ENCODE data around the gene HEBP1.

Gene HEBP1

GRCh38 chr12:12951504-12951903 lies 48.6 kb downstream of the HEBP1 start:
- no peak for DNase-seq (ENCODE audit: low read depth)

DNA sequence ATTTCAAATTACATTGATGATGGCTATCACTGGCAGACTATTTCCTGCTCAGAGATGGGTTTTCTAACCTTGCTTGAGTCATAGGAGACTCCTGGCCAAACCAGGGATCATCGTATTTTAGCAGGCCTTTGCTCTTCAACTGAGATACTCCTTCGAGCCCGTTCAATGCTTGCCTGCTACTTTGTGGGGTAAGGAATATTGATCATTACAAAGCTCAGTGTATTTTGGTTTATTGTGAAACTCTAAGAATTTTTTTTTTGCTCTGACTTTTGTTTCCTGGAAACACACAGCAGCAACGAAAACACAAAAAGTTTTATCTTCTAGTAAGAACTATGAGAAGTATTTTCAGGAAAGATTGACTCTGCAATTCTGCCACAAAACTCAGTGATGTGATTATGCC lies 52.2 kb downstream of the HEBP1 start:
- no peak for DNase-seq (ENCODE audit: low read depth)

DNA sequence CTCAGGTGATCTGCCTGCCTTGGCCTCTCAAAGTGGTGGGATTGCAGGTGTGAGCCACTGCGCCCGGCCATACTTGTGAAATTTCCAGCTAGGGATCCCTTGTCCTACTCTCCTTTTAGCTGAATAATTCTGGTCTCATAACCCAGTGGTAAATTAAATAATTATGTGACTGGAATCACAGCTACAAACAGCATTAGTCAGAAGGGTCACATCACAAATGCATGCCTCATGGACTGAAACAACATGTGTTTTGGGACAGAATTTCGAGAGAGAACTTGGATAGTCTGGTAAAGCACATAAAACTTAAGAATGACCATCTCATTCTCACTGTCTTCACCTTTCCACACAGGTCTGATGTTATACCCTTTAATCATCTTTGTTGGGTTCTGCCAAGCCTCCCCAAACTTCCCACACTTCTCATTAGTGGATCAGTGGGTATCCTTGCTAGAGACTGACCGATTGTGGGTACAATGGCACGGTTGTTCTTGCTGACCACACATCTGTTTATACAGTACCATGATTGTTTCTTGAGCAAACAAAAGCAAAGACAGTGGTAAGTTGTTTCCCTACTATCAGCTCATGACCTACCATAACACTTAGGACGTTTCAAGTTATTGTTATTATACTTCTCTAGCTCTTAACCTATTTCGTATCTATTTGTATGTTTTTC lies 53.2 kb downstream of the HEBP1 start:
- DNase-seq (ENCODE audit: low read depth): no peak

GRCh38 chr12:12945591-12945990 lies 54.5 kb downstream of the HEBP1 start:
- no peak for DNase-seq (ENCODE audit: low read depth)

- no peak for DNase-seq (ENCODE audit: low read depth)
Observed at GRCh38 chr12:12943586-12944260, 56.3 kb downstream of the HEBP1 start.

DNA sequence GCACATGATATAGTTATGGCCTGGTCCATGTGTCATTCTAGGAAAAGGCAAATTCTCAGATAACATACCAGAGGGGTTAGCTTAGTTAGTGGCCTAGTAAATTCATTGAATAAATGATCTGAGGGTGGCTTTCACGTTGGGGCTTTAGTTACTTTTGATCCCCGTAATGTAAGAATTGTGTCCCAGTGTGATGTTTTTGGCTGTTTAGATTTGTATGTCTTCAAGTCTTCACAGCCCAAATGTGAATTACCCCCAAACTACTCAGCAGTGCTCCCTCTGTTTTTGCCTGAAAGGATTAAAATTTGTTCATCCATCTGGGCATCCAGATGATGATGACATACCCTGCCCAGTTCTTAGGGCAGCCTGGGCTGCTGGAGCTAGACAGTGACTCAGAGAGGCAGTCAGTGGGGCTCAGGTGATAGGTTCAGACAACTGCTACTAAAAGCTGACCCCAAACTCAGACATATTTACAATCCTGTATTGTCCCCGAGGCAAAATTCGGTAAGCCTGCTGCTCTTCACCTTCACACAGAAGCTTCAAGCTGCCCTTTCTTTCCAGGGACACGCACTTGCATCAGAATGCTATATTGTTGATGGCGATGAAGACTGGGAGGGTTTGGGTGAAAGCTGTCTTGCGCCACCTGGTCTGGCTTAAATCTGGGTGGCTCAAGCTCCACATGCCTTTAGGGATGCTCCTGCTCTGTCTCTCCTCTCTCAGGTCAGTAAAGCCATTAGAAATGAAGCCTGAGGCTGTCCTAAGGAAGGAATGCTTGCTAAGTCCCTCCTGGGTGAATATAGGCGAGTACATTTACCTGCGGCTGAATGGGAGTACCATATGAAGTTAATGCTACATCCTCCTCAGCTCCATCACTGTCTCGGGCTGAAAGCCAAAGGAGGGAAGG lies 58.4 kb downstream of the HEBP1 start:
- DNase-seq (ENCODE audit: low read depth): no peak

- DNase-seq (ENCODE audit: low read depth): no peak
Observed at GRCh38 chr12:12939888-12940287, 60.2 kb downstream of the HEBP1 start.

DNA sequence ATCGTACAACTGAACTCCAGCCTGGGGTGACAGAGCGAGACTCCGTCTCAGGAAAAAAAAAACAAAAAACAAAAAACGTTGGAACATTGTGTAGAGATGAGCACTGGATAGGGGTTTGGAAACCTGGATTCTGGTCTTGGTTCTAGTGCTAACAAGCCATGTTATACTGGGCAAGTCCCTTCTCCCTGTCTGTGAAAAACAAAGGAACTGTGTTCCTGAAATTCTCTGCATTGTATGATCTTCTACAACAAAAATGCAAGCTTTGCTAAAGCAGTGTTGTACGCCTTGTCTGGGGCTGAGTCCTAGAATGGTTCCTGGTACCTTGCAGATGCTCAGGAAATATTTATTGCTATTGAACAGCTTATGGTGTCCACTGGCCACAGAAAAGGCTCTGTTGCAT lies 61.5 kb downstream of the HEBP1 start:
- no peak for DNase-seq (ENCODE audit: low read depth)

- no peak for DNase-seq (ENCODE audit: low read depth)
Observed at GRCh38 chr12:12936983-12937491, 63.0 kb downstream of the HEBP1 start.

- DNase-seq (ENCODE audit: low read depth): no peak
Observed at GRCh38 chr12:12934556-12934955, 65.5 kb downstream of the HEBP1 start.

DNA sequence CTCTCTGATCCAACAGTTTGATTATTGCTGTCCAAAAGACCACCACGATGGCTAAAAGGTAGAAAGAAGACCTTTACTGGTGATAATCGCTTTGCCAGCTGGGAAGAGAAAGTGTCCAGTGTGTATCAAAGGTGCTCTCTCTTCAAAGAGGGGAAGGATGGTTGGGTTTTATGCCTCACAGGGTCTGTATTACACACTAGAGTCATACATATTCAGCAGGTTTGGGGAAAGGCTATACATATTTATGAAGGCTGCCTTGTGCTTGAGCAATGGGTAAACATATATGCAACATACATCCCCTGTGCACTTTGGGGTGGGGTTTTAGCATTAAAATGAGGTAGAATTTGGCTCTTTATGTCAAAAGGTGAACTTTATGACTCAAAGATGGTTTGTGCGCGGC lies 66.3 kb downstream of the HEBP1 start:
- no peak for DNase-seq (ENCODE audit: low read depth)

DNA sequence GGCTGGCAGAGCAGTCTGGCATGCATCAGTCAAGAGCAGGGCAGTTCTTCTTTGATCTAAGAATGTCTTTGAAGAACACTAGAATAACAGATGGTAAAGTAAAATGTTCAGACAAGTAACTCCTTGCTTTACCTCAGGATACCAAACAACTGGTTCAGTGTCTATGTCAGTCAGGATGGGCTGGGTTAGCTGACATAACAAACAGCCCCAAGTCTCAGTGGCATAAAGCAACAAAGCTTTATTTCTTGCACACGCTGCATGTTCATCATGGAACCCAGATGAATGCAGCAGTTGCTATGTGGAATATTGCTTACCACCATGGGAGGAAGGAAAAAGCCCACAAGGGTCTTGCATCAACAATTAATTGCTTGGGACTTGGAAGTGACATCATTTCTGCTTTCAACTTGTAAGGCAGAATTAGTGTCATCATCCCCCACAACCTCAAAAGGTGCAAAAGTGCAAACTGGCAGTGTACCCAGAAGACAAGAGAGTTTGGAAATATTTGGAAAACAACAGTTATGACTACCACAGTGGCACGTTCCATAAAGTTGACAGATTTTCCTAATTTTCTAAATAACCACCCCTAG lies 69.3 kb downstream of the HEBP1 start:
- no peak for DNase-seq (ENCODE audit: low read depth)

DNA sequence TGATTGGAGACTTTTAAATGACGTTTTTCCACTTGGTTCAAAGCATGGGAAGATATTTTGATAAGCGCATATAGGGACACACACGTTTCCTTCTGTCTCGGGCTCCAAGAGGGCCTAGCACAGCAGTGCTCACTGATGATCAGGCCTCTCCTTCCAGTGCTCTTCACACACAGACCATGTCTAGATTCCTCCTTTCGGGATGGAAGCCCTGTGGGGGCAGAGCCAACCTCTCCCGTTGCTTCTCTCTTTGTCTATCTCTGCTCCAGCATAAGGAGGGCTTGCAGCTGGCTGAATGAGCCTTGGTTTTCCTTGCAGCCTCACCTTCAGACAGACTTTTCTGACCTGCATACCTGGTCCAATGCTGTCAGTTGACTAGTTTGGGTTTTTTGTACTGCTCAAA lies 70.4 kb downstream of the HEBP1 start:
- no peak for DNase-seq (ENCODE audit: low read depth)

GRCh38 chr12:12927211-12928079 lies 72.6 kb downstream of the HEBP1 start:
- peak; percentile 5 for DNase-seq (ENCODE audit: low read depth)

GRCh38 chr12:12926571-12927071 lies 73.4 kb downstream of the HEBP1 start:
- DNase-seq (ENCODE audit: low read depth): no peak

DNA sequence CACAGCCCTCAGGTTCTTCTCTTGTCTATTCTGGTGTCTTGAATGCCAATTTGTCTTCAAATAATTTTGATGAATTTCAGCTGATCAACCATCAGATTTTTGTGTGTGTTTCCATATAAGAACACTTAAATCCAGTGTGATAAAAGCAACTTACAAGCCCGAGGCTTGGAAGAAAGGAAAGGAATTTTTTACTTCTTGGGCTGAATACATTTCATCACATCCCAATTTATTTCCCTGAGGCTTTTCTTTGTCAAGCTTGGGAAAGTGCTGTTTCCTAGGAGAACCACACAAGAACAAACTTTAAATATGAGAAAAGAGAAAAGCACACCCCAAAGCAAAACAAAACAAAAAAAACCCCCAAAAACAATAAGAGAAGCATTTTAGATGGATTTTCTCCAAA lies 74.7 kb downstream of the HEBP1 start:
- no peak for DNase-seq (ENCODE audit: low read depth)

Data from activated gamma-delta T cell treated with anti-CD3 and anti-CD28 coated beads, Interleukin-2, amount 50 U/mL, for 16 hours (primary cell).